Kidney epithelial cell (primary cell): Measurements from ENCODE around the gene SPEM2. TPM values are rescaled to one million over a fixed set of nuclear protein-coding genes. Genes with fewer than 3 reads are reported as not detected.

Experiments
- DNase-seq: peaks from one replicate; pipeline ENCODE4 v3.0.0-alpha.2; 2010; ENCODE audit warnings: low read depth
- H3K27me3 ChIP-seq: 2 replicates; pipeline ENCODE4 v1.6.0; 2011; ENCODE audit warnings: low read length; ENCODE audit not compliant: control insufficient read depth, insufficient read depth
- H3K36me3 ChIP-seq: 2 replicates; pipeline ENCODE4 v1.5.1; 2011; ENCODE audit warnings: low read length; ENCODE audit not compliant: control insufficient read depth, insufficient read depth
- H3K4me3 ChIP-seq: 2 replicates; pipeline ENCODE4 v1.5.1; 2011; ENCODE audit warnings: low read depth, mild to moderate bottlenecking, control low read depth, low read length
- total RNA-seq: library from RNA; depleted of rRNA; stranded (reverse); fragments of >200 nt; gene quantifications from 2 replicates; pipeline ENCODE4 v1.2.3, GENCODE V29; 2015
- TF ChIP-seq, protein P1 (sequence below): IDR thresholded peaks from 2 replicates; pipeline ENCODE4 v1.5.1; 2011; ENCODE audit warnings: mild to moderate bottlenecking, moderate library complexity, low read length, control low read depth, inconsistent platforms; ENCODE audit not compliant: insufficient read depth, poor library complexity, severe bottlenecking

SPEM2 gene
- total RNA-seq, 1 donor from 2014 or later = not detected

DNA sequence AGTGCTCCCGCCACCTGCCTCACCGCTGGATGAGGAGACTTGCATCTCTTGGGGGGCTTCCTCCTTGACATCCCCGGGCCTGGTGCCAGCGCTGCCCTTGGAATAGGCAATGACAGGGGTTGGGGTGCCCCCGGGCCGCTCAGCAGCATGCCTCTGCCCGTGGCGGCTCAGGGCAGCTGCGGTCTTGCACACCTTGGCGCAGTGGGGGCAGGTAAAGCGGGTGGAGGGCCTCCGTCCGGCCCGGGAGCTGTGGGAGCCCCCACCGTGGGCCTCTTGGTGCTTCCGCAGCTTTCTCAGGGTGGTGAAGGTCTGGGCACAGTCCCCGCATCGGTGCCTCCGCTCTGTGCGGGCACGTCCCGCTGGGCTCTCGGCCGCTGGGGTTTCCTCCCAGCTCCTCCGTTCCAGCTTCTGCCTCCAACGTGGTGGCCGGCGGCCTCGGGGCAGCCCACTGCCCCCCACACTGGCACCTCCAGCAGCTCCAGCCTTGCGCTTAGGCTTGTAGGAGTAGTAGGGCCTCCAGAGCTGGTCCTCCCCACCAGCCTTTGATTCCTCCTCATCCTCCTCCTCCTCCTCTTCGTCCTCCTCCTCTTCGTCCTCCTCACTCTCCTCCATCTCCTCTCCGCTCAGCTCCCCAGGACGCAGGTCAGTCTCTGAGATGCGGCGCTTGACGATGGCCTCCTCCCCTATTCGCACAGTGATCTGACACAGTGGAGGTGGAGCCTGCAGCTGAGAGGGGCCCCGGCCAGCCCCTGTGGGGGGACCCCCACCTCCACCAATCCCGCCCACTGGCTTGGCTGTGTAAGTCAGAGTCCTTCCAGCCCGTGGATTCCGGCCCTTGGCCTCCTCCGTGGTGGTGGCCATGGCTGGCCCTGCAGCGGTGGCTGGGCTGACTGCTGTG, 37.3 kb downstream of the SPEM2 start:
- Histone ChIP-seq H3K4me3 (no peak overlapping the region), H3K36me3 (peaks cover 4% of the 10 kb centered on the region), H3K27me3 (no peaks in the 10 kb centered on the region)
- no peak for DNase-seq
- TF ChIP-seq, protein P1, sequence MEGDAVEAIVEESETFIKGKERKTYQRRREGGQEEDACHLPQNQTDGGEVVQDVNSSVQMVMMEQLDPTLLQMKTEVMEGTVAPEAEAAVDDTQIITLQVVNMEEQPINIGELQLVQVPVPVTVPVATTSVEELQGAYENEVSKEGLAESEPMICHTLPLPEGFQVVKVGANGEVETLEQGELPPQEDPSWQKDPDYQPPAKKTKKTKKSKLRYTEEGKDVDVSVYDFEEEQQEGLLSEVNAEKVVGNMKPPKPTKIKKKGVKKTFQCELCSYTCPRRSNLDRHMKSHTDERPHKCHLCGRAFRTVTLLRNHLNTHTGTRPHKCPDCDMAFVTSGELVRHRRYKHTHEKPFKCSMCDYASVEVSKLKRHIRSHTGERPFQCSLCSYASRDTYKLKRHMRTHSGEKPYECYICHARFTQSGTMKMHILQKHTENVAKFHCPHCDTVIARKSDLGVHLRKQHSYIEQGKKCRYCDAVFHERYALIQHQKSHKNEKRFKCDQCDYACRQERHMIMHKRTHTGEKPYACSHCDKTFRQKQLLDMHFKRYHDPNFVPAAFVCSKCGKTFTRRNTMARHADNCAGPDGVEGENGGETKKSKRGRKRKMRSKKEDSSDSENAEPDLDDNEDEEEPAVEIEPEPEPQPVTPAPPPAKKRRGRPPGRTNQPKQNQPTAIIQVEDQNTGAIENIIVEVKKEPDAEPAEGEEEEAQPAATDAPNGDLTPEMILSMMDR = no peak

DNA sequence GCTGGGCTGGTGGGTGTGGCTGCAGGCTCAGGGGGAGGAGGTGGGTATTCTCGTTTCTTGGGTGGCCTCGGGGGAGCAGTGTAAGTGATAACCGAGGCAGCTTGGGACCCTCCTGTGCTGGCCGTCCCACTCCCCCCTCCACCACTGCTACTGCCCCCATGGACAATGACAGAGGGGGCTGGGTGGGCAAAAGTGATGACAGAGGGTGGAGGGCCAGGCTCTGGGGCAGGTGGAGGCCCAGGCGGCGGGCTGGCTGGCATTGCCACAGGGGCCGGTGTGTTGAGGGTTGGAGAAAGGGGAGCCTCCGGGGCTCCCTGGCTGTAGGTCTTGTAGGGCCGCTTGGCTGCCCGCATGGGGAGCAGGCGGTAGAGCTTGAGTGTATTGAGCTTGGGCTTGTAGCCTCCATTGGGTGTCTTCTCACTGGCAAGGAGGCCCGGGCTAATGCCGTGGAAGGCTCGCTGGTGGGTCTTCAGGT, 38.0 kb downstream of the SPEM2 start:
- Histone ChIP-seq H3K36me3 (peaks cover 4% of the 10 kb centered on the region), H3K4me3 (no peak overlapping the region), H3K27me3 (no peaks in the 10 kb centered on the region)
- TF ChIP-seq, protein P1 = no peak
- DNase-seq = no peak

DNA sequence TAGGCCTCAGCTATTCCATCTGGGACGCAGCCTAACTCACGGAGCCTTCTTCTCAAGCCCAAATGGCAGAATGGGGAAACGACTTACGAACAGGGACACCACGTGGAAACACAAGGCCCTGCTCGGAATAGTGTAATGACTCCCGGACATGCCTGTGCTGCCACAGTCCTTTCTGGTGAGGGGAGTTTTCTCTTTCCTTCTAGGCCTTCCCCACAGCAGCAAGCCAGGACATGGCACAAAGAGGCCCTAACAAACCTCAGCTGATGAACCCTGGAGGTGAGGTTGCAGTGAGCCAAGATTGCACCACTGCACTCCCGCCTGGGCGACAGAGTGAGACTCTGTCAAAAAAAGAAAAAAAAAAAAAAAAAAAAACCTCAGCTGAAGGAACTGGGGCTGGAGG, 38.7 kb downstream of the SPEM2 start:
- no peak for DNase-seq
- TF ChIP-seq, protein P1 = no peak
- Histone ChIP-seq H3K4me3 (no peak overlapping the region), H3K36me3 (peaks cover 4% of the 10 kb centered on the region), H3K27me3 (no peaks in the 10 kb centered on the region)

DNA sequence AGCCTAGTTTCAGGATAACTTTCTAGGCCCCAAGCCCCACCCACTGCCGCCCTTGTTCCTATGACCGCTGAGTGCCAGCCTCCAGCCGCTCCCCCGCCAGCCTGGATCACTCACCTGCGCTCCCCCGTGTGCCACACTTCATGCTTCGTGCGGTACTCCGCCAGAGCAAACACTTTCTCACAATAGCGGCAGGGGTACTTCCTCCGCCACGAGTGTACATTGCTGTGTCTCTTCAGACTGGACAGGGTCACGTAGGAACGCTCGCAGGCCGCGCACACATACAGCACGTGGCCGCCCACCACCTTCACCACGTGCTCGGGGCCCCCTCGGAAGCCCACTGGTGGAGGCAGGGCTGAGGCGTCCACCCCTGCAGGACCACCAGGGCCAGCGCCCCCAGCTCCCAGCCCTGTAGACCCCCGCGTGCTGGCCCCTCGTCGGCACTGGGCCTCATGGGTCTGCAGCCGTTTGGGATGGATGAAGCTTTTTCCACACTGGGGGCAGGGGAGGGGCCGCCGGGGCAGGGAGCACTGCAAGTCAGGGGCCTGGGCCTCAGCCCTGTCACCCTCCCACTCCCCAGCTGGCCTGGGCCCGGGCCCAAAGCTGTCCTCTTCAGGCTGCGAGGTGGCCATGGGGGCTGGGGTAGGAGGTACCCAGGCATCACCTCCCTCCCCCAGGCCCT, 40.3 kb downstream of the SPEM2 start:
- TF ChIP-seq, protein P1 = no peak
- peaks cover 4% of the 10 kb centered on the region for H3K36me3 ChIP-seq
- no peaks in the 10 kb centered on the region for H3K27me3 ChIP-seq
- no peak overlapping the region for H3K4me3 ChIP-seq
- no peak for DNase-seq

DNA sequence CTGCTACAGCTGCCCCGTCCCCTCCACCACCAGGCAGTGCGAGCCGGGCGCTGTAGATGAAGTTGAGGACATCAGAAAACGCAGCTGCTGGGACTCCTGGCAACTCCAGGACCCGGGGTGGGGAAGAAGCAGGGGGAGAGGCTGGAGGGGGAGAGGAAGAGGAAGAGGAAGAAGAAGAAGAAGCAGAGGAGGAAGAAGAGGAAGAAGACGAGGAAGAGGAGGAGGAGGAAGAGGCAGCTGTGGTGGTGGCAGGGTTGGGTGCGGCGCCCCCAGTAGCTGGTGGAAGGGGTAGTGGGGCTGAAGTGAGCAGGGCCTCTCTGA, 40.9 kb downstream of the SPEM2 start:
- no peaks in the 10 kb centered on the region for H3K27me3 ChIP-seq
- TF ChIP-seq, protein P1 = no peak
- H3K36me3 ChIP-seq = peaks cover 4% of the 10 kb centered on the region
- H3K4me3 ChIP-seq = no peak overlapping the region
- no peak for DNase-seq
